Stimulated activated CD8-positive, alpha-beta memory T cell treated with anti-CD3 and anti-CD28 coated beads, Interleukin-15, amount 100 ng/mL, for 24 hours (primary cell): Measurements from ENCODE around the gene TP53I11.

ENCODE experiments used
- DNase-seq: peaks from one replicate; pipeline ENCODE4 v3.0.0-alpha.2; 2020; ENCODE audit warnings: low read depth

The TP53I11 gene

DNA sequence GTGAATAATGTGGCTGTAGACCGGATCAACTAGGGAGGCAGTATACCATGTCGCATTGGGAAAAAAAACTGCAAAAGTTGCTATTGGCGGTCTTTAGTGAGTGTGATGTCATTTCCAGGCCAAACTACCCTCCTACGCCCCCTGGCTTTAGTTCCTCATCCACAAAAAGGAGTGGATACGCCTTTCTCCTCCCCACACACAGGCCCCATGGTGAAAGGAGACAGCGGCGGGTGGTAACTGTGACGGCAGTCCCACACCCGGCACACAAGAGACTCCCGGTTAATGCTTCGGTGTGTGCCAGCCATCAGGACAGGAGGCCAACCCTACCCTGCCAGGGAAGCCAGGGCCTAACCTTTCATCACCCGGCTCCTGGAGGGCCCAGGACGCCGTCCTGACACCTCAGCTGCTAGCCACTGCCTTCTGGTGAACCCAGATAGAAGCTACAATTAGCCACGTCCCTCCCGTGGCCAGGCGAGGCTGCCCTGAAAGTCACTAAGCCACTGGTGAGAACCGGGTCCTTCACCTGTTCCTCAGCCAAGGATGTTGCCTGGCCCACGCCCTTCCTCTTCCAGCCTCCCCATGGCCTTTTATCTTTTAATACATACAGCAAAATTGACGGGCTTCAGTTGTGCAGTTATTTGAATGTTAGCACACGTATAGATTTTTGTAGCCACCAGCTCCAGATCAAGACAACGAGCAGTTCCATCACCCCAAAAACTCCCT is 10.8 kb downstream of the TP53I11 start:
- DNase-seq, result no peak

- no peak for DNase-seq
Observed at GRCh38 chr11:44938066-44938691, 12.5 kb downstream of the TP53I11 start.

- DNase-seq, result no peak
Observed at GRCh38 chr11:44936951-44937543, 13.6 kb downstream of the TP53I11 start.

GRCh38 chr11:44936525-44936924 is 14.2 kb downstream of the TP53I11 start:
- peak; percentile 78 for DNase-seq

DNA sequence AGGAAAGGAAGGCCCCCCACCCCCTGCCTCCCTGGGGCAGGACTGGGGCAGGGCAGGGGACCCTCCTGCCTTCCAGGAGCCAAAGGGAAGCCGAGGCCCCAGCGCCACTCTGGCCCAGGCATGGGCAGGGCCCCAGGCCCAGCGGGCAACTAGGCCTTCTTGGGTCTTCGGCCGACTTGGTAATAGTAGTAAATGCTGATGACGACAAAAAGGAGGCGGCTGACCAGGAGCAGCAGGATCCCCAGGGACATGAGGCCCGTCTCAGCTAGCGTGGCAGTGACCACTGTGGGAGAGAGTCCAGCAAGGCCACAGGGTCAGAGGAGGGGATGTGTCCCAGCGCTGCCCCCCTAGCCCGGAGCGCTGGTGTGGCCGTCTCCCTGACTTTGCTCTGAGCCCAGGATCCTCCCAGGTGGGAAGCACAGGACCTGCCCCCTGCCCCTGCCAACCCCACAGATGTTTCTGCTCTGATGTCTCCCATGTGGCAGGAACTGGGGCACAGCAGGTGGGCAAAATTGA is 15.9 kb downstream of the TP53I11 start:
- DNase-seq, result no peak

GRCh38 chr11:44934110-44934509 is 16.6 kb downstream of the TP53I11 start:
- DNase-seq, result no peak

GRCh38 chr11:44931466-44931865 is 19.2 kb downstream of the TP53I11 start:
- DNase-seq, result no peak

DNA sequence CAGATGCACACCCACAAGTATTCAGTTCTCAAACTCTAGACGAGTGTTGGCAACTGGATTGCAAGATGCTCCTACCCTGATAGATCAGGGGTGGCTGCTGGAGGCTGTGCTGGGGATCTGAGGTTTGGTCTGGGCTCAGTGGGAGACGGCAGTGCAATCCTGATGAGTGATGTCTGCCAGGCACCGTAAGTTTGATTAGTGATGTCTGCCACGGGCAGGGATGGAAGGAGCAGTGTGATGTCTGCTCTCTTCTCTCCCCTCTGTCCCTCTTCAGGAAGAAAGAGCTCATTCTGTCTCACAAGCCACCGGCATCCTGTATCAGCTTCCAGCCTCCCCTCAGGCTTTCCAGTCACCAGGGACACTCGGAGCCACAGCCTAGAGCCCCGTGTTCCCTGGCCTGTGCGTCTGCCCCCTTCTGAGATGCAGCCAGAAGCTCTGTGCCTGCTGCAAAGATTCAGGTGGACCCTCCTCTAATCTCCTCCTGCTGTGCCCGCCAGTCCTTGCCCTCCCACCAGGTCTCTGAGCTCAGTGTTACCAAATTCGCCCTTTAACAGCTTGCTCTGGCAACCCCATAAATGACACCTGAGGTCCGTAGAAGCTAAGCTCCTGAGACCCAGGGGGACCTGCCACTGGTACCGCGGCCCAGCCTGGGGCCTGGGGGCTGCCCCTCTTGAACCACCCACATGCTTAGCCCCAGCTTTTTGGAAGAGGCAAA is 19.9 kb downstream of the TP53I11 start:
- no peak for DNase-seq

- no peak for DNase-seq
Observed at GRCh38 chr11:44928816-44929215, 21.9 kb downstream of the TP53I11 start.

- DNase-seq, result no peak
Observed at GRCh38 chr11:44928144-44928543, 22.5 kb downstream of the TP53I11 start.

- peak; percentile 37 for DNase-seq
Observed at GRCh38 chr11:44927174-44927661, 23.5 kb downstream of the TP53I11 start.

DNA sequence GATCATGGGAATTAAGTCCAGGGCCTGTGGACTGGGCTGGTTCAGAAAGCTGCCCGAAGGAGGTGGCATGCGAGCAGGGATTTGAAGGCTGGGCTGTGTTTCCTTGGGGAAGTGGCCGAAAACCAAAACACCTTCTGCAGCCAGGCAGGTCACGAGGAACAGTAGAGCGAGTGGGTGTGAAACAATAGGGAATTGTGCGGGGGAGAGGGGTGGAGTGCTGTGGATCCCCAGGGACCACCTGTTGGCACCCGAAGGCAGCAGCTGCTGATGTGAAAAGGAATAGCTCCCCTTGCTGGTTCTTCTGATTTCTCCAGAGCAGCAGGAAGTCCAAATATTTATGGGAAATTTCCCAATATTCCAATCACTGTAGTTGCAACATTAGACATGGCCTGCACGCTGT is 24.6 kb downstream of the TP53I11 start:
- no peak for DNase-seq

GRCh38 chr11:44923806-44924205 is 26.9 kb downstream of the TP53I11 start:
- no peak for DNase-seq

DNA sequence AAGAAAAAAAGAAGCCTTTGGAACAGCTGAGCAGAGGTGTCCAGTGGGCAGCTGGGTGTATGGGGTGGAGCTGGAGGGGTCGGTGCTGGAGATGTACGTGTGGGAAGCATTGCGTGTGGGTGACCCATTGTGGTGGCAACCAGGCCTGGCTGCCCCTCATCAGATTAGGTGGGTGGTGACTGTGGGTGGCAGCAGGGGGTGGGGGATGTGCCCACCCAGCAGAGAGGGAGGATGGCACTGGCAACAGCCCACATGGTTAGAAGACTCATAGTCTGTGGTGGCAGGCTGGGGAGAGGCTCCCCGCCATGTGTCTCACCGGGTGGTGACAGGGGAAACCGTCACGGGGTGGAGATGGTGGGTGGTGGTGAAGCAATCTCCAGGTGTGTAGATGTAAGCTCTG is 27.6 kb downstream of the TP53I11 start:
- DNase-seq, result no peak

DNA sequence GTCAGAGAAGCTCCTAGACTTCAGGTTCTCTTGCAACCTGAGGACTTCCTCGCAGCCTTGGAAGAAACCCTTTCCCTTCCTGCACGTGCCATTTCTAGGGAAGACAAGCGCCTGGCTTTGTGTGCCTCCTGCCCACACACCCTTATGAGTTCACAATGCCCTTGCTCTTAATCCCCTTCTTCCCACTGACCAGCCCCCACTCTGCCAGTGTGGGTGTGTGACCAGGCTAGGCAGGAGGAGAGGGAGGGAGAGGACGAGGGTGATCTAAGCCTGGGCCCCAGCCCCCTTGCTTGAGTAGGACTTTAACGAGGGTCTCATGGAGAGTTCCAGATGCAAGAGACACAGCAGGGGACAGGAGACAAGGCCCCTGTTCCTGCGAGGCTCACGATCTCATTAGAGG is 30.2 kb downstream of the TP53I11 start:
- DNase-seq, result no peak

DNA sequence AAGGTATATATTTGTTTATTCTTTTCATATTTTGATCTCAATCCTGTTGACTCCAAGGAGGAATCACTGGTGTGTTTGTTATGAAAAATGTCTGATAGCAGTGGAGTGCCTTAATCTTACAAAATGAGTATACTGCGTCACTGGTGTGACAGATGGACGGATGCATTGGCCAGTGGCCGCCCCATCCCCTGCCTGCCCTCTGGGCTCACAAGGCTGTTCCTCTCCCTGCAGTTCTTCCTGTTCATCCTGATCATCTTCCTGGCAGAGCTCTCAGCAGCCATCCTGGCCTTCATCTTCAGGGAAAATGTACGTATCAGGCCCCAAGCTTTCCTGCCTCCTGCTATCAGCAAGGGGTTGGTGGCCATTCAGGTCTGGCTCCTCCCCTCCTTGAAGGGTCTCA is 32.9 kb downstream of the TP53I11 start:
- DNase-seq, result no peak

GRCh38 chr11:44916801-44917385 is 33.8 kb downstream of the TP53I11 start:
- DNase-seq, result no peak

- no peak for DNase-seq
Observed at GRCh38 chr11:44916331-44916730, 34.4 kb downstream of the TP53I11 start.

DNA sequence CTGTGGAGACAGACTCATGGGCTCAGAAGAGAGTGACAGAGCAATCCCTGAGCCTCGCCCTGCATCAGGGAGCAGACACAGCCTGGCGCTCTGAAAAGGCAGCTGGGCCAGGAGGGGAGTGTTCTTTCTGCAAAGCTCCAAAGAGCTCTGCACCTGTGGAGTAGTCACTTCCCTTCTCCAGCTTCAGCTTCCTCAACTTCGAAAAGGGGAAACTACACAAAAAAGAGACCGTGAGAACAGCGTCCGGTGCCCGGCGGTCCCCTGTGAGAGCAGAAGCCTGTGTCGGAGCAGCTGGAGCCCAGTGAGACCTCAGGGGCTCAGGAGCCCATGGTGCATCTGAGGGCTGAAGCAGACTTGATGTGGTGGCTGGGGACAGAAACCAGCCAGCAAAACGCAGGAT is 35.1 kb downstream of the TP53I11 start:
- no peak for DNase-seq

- DNase-seq, result no peak
Observed at GRCh38 chr11:44915004-44915403, 35.7 kb downstream of the TP53I11 start.

DNA sequence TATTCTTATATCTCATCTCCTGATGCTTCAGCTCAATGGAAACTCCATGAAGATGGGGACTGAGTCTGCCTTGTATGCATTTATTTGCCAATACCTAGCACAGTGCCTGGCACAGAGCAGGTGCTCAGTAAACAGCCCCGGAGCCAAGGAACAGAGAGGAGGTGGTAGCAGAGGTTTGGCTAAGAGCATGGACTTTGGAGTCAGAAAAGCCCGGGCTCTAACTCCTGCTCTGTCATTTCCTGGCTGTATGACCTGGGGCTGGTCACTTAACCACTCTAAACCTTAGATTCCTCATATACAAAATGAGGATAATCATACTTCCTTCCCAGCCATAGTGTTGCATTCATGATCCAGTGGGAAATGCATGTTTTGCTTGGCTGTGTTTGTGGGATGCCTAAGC is 36.6 kb downstream of the TP53I11 start:
- no peak for DNase-seq

- DNase-seq, result no peak
Observed at GRCh38 chr11:44913502-44913901, 37.2 kb downstream of the TP53I11 start.
